AG04449 (cell line): ENCODE measurements around the gene PROSER3.

ENCODE experiments used
- CTCF ChIA-PET: fragments of 350-600 bp; formaldehyde crosslinking; extraction: SDS; loops from one replicate; lab custom pipeline; 2021; ENCODE audit warnings: antibody characterized with exemption; lab: Yijun Ruan, JAX
- POLR2A ChIA-PET: fragments of 400-600, 350-600 bp; formaldehyde crosslinking; extraction: SDS; loops from one replicate; lab custom pipeline; 2020; ENCODE audit warnings: antibody characterized with exemption, inconsistent platforms; lab: Yijun Ruan, JAX
- DNase-seq: peaks from one replicate; pipeline ENCODE4 v3.0.0-alpha.2; 2010; ENCODE audit warnings: low read depth, low spot score
- H3K4me3 ChIP-seq: 2 replicates; pipeline ENCODE4 v1.5.1; 2011; ENCODE audit warnings: low read depth, mild to moderate bottlenecking, control low read depth, low read length
- TF ChIP-seq, protein P1 (sequence below): IDR thresholded peaks from one replicate; pipeline ENCODE4 v1.5.1; 2011; ENCODE audit warnings: mild to moderate bottlenecking, moderate library complexity, low read length, control low read depth, inconsistent platforms; ENCODE audit not compliant: insufficient read depth; ENCODE audit errors: missing control alignments

Gene PROSER3

DNA sequence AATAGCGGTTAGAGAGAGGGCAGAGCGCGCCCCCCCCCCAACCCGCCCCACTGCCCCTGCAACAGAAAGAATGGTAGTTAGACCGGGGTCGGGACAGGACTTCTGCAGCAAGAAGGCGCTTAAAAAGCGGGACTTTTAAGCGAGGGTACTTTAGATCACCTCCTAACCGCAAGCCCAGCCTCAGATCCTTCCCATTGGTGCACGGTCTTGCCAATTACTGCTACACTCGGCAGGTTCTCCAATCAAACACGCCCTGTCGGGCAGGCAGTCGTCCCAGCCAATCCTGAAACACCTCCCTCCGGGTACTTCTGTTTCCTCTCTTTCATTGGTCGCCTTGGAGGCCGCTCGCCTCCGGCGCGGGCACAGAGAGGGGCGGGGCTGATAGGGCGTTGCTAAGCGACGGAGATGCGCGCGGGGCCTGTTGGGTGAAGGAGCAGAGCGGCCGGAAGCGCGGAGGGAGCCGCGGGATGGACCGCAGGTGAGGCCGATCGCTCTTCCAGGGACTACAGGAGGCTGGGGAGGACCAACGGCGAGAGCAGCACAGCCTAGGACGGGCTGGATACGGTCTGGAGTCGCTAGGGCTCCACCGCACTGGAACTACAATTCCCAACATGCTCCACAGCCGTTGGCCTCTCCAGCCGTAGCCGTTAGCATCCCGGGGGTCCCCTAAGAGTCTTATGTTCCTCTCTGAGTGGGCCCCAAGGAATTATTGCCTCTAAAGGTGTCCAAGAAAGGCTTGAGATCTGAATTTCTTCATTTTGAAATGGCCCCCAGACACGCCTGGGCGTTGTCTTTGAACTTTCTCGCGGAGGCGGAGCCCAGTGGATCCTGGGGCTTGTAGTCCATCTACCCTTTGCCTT is at the start of gene PROSER3:
Gene PROSER3 (plus strand): TSS at position 428 of the 860 bp plus-strand sequence. CDS start 40 bp downstream, at position 468.
- CTCF ChIA-PET, result interaction anchor here (1.0 kb wide), 1 partner anchor 12 kb away, joined by 4 read pairs; the partner anchor contains the start of genes PSENEN and U2AF1L4
- H3K4me3 ChIP-seq, result peak within 1 kb of the TSS; percentile 96
- peak; percentile 98 for DNase-seq
- TF ChIP-seq, protein P1, sequence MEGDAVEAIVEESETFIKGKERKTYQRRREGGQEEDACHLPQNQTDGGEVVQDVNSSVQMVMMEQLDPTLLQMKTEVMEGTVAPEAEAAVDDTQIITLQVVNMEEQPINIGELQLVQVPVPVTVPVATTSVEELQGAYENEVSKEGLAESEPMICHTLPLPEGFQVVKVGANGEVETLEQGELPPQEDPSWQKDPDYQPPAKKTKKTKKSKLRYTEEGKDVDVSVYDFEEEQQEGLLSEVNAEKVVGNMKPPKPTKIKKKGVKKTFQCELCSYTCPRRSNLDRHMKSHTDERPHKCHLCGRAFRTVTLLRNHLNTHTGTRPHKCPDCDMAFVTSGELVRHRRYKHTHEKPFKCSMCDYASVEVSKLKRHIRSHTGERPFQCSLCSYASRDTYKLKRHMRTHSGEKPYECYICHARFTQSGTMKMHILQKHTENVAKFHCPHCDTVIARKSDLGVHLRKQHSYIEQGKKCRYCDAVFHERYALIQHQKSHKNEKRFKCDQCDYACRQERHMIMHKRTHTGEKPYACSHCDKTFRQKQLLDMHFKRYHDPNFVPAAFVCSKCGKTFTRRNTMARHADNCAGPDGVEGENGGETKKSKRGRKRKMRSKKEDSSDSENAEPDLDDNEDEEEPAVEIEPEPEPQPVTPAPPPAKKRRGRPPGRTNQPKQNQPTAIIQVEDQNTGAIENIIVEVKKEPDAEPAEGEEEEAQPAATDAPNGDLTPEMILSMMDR, result no peak
- POLR2A ChIA-PET, result interaction anchor here (1.8 to 2.0 kb wide), 2 partner anchors 10 to 13 kb away, joined by 7 to 14 read pairs; partner anchors contain the start of genes LIN37, PSENEN and U2AF1L4

DNA sequence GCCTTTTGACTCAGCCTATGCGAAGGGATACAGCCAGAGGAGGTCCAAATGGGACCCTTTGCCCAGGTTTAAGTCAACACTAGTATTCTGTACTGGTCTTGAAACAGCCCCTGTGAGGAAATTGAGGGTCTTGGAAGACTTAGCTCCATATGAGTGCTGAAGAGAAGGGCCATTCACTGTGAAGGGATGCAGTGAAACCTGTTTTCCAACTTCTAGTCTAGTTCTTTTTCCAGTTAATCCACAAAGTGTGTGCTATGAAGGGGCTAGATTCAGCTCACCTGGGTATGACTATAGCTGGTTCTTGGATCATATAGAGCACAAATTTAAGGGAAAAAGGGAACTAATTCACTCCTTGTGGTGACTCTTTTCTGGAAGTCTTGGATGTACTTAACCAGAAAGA is 49.6 kb upstream of the PROSER3 start:
- DNase-seq, result no peak
- TF ChIP-seq, protein P1, result no peak
- no peak overlapping the region for H3K4me3 ChIP-seq
- ChIA-PET POLR2A (no interaction called here), CTCF (interaction anchor here (0.7 to 1.8 kb wide), 2 partner anchors 14 to 16 kb away, joined by 3 to 8 read pairs; no protein-coding TSS in a partner anchor)

DNA sequence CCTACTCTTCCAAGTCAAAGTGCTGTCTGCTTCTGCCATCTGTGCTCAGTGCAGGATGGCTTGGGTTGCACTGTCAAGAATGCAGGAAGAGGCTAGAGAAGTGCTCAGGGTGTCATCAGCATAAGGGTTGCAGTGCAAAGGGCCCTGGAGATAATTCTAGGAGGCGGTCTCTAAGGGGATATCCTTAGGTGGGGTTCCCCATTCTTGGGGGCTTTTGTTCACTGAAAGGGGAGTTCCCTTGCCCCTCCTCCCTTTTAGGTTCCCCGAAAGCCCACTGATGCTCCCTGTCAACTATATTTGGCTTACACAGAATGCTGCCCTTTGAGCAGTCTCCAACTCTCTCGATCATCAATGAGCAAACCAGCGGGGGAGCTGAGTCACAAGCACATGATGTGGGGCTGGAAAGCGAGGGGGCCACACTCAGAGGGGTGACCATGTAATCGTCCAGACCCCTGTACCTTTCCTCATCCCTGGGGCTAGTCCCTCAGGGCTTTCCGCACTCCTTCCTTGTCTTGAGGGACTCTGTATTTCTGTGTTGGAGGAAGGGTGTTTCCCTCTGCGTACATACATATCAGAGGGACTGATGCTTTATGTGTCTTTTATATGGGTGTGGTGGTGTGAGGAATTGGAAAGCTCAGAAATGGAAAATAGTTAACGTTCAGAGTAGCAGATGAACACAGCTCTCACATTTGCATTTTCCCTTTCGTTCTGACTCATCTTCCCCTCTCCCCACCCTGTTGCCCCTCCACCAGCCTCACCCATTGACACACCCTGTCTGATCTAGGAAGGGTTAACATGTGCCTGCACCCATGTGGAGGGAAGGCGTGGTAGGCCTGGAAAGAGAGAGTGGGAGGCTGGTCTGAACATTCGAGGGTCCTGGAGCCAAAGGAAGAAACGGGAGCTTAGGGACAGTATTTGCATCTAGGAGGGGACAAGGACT is 46.9 kb upstream of the PROSER3 start:
- ChIA-PET CTCF (interaction anchor here (0.8 to 5.4 kb wide), 5 partner anchors 9 to 162 kb away, joined by 3 to 23 read pairs (median 4); no protein-coding TSS in a partner anchor), POLR2A (interaction anchor here (0.6 to 1.7 kb wide), 3 partner anchors 8 to 710 kb away, joined by 3 to 5 read pairs (median 4); no protein-coding TSS in a partner anchor)
- TF ChIP-seq, protein P1, result no peak
- no peak overlapping the region for H3K4me3 ChIP-seq
- no peak for DNase-seq

DNA sequence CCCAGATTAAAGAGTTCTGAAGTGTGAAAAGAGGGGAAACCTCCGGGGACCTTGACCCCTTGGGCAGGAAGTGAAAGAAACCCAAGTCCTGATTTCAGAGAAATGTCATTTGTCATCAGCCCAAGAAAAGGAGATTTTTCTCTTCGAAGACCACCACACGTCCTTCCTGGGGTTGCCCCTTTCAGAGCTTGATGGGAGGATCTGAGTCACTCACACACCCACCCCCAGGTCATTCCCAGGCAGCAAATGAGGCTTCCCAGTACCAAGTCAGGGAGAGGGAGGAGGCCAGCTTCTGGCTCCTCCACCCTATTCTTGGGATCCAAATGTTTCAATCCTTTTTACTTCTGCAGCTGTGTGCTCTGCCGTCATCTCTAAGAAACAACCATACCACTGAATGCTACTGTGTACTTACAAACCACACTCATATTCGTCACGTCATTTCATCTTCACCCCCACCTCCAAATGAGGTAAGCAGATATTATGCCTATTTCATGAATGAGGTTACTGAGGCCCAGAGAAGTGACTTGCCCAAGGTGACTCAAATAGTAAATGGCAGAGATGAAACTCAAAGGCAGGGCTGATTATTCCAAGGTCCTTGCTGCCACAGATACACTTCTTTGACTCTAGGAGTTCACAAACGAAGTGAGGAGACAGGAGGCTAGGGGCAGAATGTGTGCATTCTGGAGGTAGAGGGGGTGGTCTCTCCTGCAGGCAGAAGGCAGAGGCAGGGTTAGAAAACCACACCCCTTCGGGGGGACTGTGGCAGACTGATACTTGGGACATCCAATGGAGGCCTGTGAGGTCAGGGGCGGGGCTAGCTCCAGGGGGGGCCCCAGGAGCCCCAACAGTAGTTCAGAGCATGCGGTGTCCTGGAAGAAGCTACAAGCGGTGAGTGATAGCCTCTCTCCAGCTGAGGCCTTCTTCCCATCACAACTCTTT is 45.1 kb upstream of the PROSER3 start:
- CTCF ChIA-PET, result interaction anchor here (1.0 to 5.4 kb wide), 3 partner anchors 8 to 164 kb away, joined by 3 to 23 read pairs (median 19); partner anchors contain the start of gene ZBTB32
- no peak for DNase-seq

DNA sequence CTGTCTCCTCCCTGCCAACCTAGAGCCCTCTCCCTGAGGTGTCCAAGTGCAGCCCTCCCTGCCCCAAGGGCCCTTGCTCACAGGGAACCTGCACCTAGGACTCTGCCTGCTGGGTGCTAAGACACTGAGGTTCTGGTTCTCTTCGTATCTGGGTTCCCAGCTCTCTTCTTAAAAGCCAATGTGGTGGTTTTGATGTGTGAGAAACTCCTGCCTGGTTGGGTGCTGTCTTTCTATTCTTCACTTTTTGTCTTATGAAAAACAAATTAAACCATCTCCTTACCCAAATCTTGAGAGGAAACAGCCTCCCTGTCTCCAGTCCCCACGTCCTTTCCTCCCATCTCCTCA is 44.5 kb upstream of the PROSER3 start:
- POLR2A ChIA-PET, result no interaction called here
- TF ChIP-seq, protein P1, result no peak

More for the DNA sequence above, 45.1 kb upstream of the PROSER3 start:
- no peak overlapping the region for H3K4me3 ChIP-seq
- TF ChIP-seq, protein P1, result no peak
- POLR2A ChIA-PET, result interaction anchor here (1.7 kb wide), 1 partner anchor 10 kb away, joined by 4 read pairs; no protein-coding TSS in a partner anchor

More for the DNA sequence above, 44.5 kb upstream of the PROSER3 start:
- CTCF ChIA-PET, result interaction anchor here (1.0 to 5.4 kb wide), 3 partner anchors 9 to 165 kb away, joined by 3 to 23 read pairs (median 19); partner anchors contain the start of gene ZBTB32
- no peak for DNase-seq
- H3K4me3 ChIP-seq, result no peak overlapping the region
